Stimulated activated CD4-positive, alpha-beta T cell treated with anti-CD3 and anti-CD28 coated beads, Interleukin-2, amount 100 ng/mL, for 24 hours (primary cell): Measurements from ENCODE around the gene SPATA3.

ENCODE experiments used
- DNase-seq, 2 donors: peaks; one replicate each; pipeline ENCODE4 v3.0.0-alpha.2; 2020

SPATA3 gene

DNA sequence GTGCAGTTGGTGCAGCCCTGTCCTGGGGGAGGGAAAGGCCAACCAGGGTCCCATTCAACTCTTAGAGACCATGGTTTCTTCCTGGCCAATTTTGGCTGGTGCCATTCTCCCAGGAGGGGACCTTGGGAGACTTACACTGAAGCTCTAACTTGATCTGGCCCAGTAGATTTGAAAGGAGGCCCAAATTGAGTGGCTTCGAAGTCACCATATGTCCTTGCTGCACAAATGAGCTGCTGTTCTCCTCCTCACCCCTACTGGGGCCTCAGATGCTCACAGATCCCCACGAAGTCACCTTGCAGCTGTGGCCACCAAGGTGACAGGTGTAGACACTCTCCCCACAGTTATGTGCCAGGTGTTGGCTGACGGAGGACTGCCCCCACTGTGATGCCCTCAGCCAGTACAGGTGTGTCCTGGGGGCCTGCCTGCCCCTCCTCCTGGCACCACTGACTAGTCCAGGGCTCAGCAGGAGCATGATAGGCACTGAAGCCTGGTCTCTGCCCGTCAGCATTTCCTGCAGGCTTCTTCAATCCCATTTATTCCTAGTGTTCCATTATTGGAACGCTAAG, 36.7 kb downstream of the SPATA3 start:
- DNase-seq: no peak

DNA sequence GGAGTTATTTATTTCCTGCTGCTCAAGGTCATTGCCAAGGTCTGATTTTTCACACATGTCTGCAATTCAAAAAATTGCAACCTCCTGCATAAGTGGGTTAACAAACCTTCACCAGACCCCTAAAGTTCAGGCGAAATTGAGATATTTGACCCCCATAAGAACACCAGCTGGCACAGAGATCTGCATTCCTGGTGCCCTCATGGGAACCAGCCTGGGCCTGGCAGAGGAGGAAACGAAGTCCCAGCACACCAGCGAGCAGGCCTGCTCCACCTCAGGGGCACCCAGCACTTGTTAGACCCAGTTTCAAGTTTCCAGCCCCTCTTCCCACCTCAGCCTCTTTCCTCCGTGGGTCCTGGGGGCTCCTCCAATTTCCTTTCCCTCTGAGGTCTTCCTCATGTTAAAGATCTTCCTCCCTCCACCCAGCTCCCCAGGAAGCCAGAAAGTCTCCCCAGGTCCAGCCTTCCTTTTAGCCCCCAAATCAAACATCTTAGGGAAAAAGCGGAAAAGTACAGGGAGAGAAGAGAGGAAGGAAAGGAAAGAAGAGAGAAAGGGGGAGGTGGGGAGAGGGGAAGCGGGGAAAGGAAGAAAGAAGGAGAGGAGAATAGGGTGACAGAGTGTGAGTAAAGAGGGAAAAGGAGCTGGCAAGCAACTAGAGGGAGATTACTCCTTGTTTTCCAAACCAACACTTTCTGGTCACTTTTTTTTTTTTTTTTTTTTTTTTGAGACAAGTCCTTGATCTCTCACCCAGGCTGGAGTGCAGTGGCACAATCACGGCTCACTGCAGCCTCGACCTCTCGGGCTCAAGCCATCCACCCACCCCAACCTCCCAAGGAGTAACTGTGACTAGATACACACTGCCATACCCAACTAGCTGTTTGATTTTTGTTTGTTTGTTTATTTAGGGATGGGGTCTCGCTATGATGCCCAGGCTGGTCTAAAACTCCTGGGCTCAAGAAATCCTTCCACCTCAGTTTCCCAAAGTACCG, 37.5 kb downstream of the SPATA3 start:
- no peak for DNase-seq

DNA sequence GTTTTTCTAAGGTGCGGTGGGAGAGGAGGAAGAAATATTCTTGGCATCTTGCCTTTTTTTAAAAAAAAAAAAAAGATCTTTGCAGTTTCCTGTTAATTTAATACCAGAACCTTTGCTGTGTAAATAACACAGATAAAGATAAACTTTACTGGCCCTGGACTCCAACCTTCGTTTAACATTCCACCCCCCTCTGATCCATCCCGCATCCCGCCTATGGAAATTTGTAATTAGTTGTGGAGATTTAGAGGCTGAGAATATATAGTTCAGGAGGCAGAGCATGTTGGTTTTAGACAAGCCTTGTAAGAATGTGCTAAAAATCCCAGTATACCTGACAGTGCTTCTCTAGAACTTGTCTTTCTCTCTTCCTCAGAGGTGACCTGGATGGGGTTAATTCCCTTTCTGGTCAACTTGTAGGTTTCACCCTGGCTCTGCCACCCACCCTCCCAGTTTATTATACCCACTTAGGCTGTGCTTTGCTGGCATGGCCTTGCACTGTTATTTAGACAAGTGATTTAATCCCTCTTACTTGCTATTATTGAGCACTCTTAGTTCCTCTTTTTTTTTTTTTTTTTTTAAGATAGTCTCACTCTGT, 38.5 kb downstream of the SPATA3 start:
- no peak for DNase-seq

DNA sequence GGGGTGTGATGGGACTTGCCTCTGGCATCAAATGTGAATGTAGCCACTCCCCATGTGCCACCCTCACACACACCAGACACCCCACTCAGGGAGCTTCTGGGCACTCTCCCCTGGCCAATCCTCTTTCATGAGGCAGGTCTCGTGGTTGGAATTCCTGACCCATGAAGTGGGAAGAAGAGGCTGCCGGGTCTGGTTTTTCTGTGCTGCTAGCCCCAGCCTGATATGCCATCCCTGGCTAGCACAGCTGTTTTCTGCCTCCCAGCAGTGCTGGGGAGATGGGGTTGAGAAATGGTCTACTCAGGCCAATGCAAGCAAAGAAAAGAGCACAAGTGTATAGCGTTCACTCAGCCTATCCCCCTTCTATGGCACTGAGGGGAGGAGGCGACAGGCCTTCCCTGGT, 40.2 kb downstream of the SPATA3 start:
- no peak for DNase-seq

DNA sequence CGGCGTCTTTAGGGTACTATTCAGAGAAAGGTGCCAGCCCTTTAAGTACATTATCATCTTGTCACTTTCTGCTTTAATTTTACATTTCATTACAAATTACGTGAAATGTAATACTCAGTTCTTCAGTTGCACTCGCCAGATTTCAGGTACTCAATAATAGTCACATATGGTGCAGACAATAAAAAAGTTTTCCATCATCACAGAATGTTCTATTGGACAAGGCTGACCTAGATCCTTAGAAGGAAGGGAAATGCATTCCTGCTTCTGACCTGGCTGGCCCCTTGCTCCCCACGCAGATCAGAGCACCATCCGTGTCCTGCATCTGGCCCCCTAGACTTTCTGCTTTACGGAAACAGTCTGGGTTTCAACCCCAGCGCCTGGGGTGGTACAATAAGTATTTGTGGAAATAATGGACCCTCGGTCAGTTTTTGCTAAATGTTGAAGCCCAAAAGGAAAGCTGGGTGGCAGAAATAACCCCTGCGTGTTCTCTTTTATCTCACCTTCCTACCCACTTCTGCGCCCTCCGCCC, 40.7 kb downstream of the SPATA3 start:
- DNase-seq: no peak

DNA sequence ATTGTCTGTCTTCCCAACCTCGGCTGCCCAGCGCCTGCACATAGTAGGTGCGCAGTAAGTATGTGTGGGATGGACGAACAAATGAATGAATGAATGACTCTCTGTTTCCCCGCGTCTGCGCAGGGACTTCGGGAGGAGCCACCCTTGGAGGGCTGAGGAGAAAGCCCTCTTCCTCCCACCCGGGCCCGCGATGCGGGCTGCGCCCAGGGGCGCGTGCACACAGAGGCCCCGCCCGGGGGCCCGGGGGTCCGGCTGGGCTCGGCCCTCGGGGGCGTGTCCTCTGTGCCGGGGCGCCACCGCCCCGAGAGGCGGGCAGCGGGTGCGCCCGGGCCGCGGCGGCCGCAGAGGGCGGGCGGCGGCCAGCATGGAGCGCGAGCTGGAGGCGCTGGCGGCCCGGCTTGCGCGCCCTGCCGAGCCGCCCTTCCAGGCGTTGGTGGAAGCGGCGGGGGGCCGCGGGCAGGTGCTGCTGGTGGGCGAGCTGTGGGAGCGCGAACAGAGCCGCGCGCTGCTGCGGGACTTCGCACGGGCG, 41.3 kb downstream of the SPATA3 start, which contains the start of gene C2orf72:
C2orf72 (plus strand) TSS at position 322 of the 529 bp plus-strand sequence; CDS start at position 365, 43 bp downstream.
- DNase-seq: peak in 1 of 2 donors; percentile 13

DNA sequence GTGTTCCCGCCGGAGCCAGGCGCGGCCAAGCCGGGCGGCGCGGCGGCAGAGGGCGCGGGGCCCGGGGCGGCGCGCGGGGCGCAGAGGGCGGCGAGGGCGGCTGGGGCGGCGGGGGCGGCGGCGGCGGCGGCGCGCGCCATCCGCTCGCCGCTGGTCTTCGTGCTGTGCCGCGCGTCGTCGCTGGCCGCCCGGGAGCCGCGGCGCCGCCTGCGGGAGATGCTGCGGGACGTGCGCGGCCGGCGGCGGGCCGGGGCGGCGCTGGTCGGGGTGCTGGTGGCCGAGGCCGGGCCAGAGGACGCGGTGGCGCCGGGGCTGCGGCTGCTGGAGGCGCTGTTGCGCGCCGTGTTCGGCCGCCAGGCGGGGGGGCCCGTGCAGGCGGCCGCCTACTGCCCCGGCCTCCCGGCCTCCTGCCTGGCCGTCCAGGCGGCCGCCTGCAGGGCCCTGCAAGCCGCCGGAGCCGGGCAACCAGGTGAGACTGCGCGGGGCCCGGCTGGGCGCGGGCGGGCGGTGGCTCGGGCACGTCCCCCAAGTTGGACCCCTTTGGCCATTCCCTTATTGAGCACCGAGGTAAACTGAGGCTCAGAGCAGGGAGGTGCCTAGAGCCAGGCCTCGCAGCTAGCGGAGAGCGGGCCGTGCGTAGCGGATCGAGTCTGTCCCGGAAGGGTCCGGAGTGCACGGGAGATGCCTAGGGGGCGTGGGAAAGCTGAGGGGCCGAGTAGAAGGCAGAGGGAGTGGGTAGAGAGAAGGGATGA, 42.0 kb downstream of the SPATA3 start:
- DNase-seq: peak in 1 of 2 donors; percentile 18

DNA sequence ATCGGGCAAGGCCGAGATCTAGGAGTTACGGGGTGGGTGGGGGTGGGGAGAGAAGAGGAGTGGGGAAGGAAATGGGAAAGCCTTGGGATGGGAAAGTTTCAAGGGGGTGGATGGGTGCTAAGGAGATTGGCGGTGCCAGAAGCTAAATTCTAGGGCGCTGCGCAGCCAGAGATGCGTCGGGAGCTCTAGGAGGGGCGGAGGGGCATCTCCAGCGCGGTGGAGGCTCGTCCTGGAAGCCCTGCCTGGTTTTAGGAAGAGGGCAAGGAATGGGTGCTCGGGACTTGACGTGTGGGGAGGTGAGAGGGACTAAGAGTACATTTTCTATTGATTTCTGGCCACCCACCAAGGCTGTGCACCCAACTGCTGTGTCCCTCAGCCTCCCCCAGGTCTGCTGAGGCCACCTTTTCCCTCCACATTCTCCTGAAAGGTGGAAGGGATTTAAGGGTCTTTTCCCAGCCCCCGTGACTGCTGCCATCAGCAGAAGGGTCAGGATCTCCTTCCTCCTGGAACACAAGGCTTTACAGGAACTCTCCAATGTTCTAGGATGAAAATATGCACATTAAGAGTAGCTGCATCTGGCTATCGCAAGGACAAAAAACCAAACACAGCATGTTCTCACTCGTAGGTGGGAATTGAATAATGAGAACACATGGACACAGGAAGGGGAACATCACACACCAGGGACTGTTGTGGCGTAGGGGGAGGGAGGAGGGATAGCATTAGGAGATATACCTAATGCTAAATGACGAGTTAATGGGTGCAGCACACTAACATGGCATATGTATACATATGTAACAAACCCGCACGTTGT, 42.8 kb downstream of the SPATA3 start:
- no peak for DNase-seq

DNA sequence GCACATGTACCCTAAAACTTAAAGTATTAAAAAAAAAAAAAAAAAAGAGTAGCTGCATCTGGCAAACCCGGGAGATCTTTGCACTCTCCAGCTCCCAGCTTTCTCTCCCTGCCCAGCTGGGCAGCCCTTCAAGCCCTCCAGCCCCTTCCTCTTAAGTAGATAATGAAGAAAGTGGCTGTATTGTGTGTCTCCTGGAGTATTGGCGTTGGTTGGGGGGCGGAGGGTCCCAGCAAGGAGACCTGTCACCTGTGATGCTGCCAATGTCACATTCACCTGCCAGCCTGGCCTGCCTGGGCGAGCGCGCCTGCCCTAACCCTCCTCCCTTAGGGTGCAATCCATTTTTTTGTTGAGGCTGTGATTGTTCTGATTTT, 43.4 kb downstream of the SPATA3 start:
- DNase-seq: no peak

DNA sequence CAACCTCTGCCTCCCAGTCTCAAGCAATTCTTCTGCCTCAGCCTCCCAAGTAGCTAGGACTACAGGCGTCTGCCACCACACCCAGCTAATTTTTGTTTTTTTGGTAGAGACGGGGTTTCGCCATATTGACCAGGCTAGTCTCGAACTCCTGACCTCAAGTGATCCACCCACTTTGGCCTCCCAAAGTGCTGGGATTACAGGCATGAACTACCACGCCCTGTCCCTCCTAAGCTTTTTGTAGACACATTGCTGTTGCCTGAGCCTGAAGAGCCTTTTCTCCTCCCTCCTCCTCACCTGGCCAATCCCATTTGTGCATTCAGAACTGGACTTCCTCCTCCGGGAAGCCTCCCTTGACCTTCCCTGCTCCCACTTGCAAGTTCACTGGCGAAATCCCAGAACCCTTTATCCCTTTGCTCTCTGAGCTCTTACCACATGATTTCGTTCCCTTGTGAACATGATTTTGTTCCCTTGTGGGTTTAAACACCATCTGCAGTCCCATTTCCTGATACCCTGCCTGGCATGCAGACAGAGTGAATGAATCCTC, 44.0 kb downstream of the SPATA3 start:
- DNase-seq: no peak

DNA sequence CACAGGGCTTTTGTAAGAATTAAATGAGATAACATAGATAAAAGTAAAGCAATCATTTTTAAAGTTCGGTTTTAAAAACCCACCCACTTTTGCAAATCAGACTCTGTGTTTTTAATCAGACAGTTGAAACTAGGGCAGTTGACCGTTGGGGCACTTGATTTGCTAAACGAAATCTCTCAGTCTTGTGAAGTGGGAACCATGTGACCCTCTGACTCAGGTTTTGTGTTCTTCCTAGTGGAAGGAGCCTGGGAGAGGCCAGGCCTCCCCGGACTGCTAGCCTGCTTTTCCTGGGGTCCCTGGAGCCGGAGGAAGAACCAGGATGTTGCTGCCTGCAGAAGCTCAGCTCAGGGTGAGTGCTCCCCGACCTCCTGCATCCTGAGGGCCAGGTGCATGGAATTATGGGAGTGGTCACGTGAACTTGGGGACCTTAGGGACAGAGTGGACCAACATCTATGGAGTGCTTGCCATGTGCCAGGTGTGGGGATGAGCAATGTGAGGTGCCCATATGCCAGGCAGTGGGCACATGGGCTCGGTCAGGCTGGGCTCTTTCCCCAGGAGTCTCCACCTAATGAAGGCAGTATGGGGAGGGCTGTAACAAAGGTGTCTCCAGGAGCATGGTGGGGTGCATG, 45.3 kb downstream of the SPATA3 start:
- DNase-seq: no peak

DNA sequence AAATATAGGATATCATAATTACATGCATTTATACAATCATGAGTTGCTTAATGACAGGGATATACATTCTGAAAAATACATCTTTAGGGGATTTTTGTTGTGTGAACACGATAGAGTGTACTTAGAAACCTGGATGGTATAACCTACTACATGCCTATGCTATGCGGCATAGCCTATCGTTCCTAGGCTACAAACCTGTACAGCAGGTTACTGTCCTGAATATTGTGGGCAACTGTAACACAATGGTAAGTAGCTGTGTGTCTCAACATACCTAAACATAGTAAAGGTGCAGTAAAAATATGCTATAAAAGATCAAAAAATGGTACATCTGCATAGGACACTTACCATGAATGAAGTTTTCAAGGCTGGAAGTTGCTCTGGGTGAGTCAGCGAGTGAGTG, 47.9 kb downstream of the SPATA3 start:
- no peak for DNase-seq

DNA sequence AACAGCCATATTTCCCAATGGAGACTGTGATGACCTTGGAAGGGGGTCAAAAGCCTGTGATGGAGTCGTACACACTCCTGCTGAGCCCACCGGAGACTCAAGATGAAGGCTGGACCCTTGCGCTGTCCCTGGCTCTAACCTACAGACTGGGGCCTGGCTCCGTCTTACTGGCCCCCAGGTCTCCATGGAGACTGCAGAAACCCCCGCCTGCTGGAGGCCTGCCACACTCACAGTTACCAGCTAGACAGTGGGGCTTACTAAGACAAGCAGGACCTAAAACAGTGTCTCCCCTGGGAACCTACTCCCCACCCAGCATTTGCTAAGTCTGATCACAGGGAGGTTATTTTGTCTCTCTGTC, 51.0 kb downstream of the SPATA3 start:
- DNase-seq: no peak

DNA sequence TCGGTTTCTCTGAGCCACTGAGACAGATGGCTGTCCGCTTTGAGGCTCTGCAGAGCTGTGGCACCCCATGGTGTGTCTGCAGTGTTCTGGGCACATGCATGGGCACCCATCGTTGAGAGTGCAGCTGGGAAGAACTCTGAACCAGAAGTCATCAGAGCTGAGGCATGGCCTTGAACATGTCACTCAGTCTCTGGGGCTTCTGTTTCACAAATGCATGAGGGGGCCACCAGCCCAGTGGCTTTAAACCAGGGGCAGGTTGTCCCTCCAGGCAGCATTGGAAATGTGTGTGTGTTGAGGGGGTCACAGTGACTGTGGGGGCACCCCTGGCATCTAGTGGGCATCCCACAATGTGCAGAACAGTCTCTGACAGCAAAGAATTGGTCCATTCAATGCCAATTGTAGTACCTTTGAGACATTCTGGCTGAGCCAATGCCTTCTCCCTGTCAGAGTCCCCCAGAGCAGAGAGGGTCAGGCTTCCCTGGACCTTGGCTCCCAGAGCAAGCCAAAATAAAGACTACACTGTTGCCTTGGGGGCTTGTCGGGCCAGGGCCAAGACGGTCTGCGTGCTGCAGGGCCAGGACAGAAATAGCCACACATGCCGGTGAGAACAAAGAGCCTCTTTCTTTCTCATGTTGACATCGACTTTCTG, 51.5 kb downstream of the SPATA3 start:
- DNase-seq: no peak

DNA sequence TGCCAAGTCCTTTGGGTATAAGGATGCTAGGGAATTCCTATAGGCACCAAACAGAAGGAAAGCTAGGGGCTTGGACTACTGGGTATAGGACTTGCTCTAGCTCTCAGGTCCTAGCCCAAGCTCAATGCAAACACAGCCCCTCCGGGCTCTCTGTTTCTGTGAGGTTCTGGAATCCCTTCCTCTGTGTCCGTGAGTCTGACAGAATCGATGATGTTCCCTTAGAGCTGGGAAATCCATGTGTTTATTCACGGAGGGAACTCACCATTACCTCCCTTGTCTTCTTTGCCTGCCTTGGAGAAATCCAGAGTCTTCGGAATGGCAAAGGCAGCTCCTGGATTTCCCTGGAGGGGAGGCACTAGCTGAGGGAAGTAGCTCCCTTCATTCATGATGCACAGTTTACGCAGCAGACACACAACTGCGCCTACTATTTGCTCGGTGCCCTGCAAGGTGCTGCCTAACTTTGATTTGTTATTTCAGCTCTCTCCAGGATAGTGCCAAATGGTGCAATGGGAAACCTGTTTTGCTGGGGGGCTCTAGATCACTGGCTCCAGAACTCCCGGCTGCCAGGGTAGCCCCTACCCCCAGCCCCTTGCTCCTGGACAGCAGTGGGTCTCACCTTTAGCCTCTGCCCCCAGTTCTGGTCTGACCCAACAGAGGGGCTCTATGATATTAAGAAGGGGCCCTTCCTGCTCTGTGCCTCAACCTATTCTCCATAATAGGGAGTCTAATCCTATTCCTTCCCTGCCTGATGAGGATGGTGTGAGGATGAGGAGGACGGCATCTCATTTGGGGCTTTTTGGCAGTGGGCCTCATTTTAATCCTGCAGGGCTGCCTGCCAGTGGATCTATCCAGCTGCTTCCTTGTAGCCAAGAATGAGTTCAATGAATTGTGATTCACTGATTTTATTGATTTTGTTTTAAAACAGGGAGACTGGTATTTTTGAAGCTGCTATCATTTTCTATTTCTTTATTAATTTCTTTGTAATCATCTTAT, 52.3 kb downstream of the SPATA3 start:
- DNase-seq: no peak

DNA sequence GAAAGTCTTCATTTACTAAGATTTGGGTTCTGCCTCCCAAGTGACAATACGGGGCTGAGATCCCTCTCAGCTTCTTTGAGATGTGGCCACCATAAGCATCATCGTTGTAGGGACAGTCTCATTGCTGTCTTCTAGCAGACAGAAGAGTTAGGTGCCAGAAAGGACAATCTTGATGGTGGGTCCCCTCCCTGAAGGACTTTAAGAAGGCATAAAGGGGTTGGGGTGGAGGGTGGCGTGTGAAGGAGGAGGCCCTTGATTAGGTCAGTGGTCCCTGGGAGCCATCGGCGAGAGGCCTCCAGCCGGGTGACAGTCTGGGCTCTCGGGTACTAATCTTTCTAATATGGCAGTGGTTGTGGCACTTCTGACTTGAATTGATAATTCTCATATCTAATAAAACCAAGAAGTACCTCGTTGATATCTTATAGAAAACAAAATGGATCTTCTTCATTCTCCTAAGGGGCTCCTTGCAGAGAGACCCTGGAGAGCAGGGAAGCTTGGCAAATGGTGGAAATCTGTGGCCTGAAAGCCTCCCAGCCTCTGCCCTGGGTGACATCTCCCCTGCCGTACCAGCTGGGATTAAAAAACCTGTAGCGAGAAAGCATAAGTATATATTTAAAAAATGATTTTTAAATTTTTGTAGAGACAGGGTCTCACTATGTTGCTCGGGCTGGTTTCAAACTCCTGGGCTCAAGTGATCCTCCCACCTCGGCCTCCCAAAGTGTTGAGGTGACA, 53.5 kb downstream of the SPATA3 start:
- DNase-seq: no peak

DNA sequence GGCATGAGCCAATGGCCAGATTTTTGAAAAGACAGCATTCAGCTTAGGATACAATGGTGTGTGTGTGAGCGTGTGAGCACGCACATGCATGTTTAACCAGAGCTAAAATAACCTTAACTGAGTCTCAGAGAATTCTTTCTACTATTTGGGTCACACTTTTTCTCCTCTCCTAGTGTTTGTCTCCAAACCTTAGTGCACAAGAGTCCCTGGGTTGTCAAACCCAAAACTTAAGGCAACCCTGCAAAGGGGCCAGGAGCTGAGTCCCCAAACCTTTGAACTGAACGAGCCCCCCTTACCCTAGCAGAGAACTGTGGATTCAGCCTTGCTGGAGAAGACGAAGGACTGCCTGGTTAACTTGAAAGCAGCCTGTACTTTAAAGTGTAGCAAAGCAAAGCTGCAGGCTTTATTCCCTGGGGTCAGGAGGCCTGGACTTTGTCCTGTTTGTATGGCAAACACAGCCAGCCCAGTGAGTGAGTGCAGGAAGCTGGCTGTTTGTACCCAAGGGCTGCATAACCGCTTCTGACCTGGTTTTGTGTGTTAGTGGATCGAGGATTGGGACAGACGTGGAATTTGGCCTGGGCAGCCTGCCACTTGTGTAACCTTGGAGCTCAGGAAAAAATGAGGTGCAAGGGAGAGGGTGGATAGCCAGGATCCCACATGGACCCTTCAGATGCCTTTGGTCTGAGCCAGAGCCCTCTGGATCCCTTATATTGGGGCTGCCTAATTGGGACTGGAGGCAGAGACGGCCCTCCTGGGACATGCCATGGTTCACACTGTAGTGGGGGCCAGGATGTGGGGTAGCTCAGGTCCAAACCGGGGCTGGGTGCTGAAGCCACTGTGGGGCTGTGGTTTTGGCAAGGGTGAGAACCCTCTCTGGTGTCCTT, 54.3 kb downstream of the SPATA3 start:
- no peak for DNase-seq
